ENCODE data around the gene MS4A12.
A peak's percentile ranks its signal among the peaks of the same experiment; 100 is the strongest.
"Not testable (repeated sequence)": the region's sequence is repeated elsewhere in the genome, so short reads cannot be mapped to it uniquely, and the experiment has no call there.

Gene MS4A12

GRCh38 chr11:60492488-60493009, at the start of gene MS4A12:
TSS of gene MS4A12 (plus strand) at chr11:60492778. CDS start at chr11:60497319, 4,541 bp downstream.
- no peak for DNase-seq

GRCh38 chr11:60447070-60447469, 45.5 kb upstream of the MS4A12 start:
- no peak for DNase-seq

GRCh38 chr11:60447846-60448245, 44.7 kb upstream of the MS4A12 start:
- DNase-seq, result no peak

- not testable (repeated sequence) for DNase-seq
These were observed 41.4 kb upstream of the MS4A12 start for GRCh38 chr11:60451185-60451584.

GRCh38 chr11:60454212-60454611, 38.4 kb upstream of the MS4A12 start:
- DNase-seq, result no peak

- DNase-seq, result no peak
These were observed 37.0 kb upstream of the MS4A12 start, which contains the start of gene MS4A1 for GRCh38 chr11:60455531-60456042. TSS of gene MS4A1 (plus strand) at chr11:60455847. CDS start at chr11:60462375, 6,528 bp downstream.

- DNase-seq, result no peak
These were observed 35.0 kb upstream of the MS4A12 start for GRCh38 chr11:60457576-60457975.

- no peak for DNase-seq
These were observed 33.2 kb upstream of the MS4A12 start for GRCh38 chr11:60459345-60459744.

- no peak for DNase-seq
These were observed 23.7 kb upstream of the MS4A12 start for GRCh38 chr11:60468829-60469228.

- DNase-seq, result no peak
These were observed 22.9 kb upstream of the MS4A12 start for GRCh38 chr11:60469723-60470122.

- DNase-seq, result no peak
These were observed 15.5 kb upstream of the MS4A12 start for GRCh38 chr11:60477035-60477445.

GRCh38 chr11:60482361-60482760, 10.2 kb upstream of the MS4A12 start:
- DNase-seq, result no peak

GRCh38 chr11:60485987-60486386, 6.6 kb upstream of the MS4A12 start:
- DNase-seq, result peak in 1 of 2 experiments; percentile 19

GRCh38 chr11:60493454-60493853, 876 bp downstream of the MS4A12 start:
- DNase-seq, result no peak

GRCh38 chr11:60498399-60498798, 5.8 kb downstream of the MS4A12 start:
- no peak for DNase-seq

- DNase-seq, result peak in 1 of 2 experiments; percentile 21
These were observed 6.3 kb downstream of the MS4A12 start for GRCh38 chr11:60498853-60499252.

GRCh38 chr11:60500276-60500910, 7.8 kb downstream of the MS4A12 start:
- no peak for DNase-seq

GRCh38 chr11:60502221-60502775, 9.7 kb downstream of the MS4A12 start:
- no peak for DNase-seq

GRCh38 chr11:60504219-60504905, 11.8 kb downstream of the MS4A12 start:
- DNase-seq, result peak in 1 of 2 experiments; percentile 21

- DNase-seq, result not testable (repeated sequence)
These were observed 17.0 kb downstream of the MS4A12 start for GRCh38 chr11:60509609-60510008.

GRCh38 chr11:60510209-60510608, 17.6 kb downstream of the MS4A12 start:
- DNase-seq, result not testable (repeated sequence)

GRCh38 chr11:60511393-60511792, 18.8 kb downstream of the MS4A12 start:
- no peak for DNase-seq

GRCh38 chr11:60512651-60513225, 20.2 kb downstream of the MS4A12 start:
- no peak for DNase-seq
